Left renal cortex interstitium (tissue), 4 donors: Measurements from ENCODE around the gene TSNAXIP1. TPM values are rescaled to one million over a fixed set of nuclear protein-coding genes. Genes with fewer than 3 reads are reported as not detected.

Source experiments
- DNase-seq, 4 donors: peaks; one replicate each; pipeline ENCODE4 v3.0.0-alpha.2; 2013; ENCODE audit warnings: low read depth in 4 of 4, low spot score in 2 of 4, missing footprints in 1 of 4
- polyA plus RNA-seq, 4 donors: library from polyadenylated mRNA; unstranded; fragments of 120-200 nt; gene quantifications; one replicate each; pipeline ENCODE4 v1.2.1, GENCODE V29; 2013; ENCODE audit not compliant: insufficient read length in 4 of 4

The TSNAXIP1 gene, protein sequence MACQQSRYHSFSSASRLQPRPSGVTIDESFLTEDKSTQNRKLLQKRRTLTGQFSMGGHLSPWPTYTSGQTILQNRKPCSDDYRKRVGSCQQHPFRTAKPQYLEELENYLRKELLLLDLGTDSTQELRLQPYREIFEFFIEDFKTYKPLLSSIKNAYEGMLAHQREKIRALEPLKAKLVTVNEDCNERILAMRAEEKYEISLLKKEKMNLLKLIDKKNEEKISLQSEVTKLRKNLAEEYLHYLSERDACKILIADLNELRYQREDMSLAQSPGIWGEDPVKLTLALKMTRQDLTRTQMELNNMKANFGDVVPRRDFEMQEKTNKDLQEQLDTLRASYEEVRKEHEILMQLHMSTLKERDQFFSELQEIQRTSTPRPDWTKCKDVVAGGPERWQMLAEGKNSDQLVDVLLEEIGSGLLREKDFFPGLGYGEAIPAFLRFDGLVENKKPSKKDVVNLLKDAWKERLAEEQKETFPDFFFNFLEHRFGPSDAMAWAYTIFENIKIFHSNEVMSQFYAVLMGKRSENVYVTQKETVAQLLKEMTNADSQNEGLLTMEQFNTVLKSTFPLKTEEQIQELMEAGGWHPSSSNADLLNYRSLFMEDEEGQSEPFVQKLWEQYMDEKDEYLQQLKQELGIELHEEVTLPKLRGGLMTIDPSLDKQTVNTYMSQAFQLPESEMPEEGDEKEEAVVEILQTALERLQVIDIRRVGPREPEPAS
- polyA plus RNA-seq = 10 to 100 TPM in 1 of 4 donors, 1 to 10 TPM in 3; 6.3 to 10.7 (median 7.7) TPM

GRCh38 chr16:67806428-67807147 lies at the start of gene TSNAXIP1, which contains the start of gene RANBP10:
Gene TSNAXIP1, plus strand, starts transcription at chr16:67806889. Its CDS starts 261 bp downstream, at chr16:67807150.
Gene RANBP10, minus strand, starts transcription at chr16:67806560. Its CDS starts 24 bp downstream, at chr16:67806536.
- DNase-seq = peak; percentile 94 to 99 (median 96)

- no peak for DNase-seq
Measured at GRCh38 chr16:67758006-67758405, 48.7 kb upstream of the TSNAXIP1 start.

GRCh38 chr16:67758966-67759365 lies 47.7 kb upstream of the TSNAXIP1 start:
- no peak for DNase-seq

DNA sequence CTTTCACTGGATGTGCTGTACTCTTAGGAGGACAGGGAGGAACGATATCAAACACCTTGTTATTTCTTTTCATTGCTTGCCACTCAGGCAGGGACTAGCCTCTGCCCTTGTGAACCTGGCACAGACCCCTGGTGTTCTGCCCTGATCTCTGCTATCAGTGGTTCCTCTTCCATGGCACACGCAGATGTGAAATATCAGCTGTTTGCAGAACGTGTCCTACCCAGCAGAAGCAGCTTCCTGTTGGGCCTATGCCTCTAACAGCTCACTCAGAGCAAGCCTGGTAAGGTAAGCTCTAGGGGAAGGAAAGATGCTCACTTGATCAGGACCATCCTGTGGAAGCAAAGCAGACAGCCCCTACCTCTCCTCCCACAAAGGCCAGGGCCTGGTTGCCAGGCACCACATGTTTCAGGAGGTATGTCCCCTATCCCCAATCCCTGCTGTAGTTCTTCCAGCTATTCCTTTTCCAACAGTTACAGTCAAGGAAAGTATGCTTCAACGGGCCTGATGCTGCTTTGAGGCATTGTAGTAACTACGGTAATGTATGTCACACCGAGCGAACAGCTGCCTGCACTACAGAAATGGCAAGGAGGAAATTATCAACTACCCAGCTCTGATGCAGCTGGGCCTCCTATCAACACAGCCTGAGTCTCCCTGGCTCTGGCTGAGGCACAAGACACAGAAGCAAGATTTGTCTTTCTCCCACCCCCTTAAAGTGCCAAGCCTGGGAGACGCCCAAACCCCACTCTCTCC lies 46.3 kb upstream of the TSNAXIP1 start:
- DNase-seq = no peak

- no peak for DNase-seq
Measured at GRCh38 chr16:67760956-67761230, 45.8 kb upstream of the TSNAXIP1 start.

GRCh38 chr16:67761924-67762323 lies 44.8 kb upstream of the TSNAXIP1 start:
- no peak for DNase-seq

DNA sequence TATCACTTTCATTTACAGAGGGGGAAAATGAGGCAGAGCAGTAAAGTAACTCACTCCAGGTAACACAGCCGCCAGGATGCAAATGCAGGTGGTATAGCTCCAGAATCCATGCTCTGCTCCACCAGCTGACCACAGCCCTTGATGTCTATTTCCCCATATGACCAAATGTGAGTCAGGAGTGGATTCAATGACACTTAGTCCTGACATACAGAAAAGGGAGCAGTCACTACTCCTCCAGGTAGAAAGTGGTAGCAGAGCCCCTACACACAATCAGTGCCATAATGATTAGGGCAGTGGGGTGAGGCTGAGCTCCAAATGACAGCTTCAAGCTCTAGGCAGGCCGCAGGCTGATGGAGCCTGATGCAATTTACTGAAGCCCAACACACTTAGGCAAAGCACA lies 44.3 kb upstream of the TSNAXIP1 start:
- DNase-seq = no peak

- no peak for DNase-seq
Measured at GRCh38 chr16:67763066-67763465, 43.6 kb upstream of the TSNAXIP1 start.

DNA sequence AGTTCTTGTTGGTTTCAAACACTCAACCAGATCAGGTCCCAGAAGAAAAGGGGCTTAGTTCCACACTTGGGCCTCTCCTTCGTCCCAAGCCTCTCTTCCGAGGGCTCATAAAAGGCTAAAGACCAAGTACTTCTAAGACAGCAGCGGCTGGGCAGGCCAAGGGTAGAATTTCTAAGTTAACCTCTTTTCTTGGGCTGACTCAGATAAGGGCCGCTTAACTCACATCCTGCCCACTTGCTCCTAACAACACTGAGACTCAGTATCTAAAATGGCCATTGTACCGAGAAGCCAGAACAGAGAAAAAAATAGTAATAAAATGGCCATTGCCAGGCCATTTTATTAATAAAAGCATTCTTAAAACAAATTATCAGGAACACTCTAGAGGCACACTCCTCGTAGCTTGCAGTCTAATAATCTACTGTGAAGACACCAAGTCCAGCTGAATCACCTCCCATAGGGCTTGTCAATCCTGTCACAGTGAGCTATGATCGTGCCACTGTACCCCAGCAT lies 42.5 kb upstream of the TSNAXIP1 start:
- DNase-seq = no peak

DNA sequence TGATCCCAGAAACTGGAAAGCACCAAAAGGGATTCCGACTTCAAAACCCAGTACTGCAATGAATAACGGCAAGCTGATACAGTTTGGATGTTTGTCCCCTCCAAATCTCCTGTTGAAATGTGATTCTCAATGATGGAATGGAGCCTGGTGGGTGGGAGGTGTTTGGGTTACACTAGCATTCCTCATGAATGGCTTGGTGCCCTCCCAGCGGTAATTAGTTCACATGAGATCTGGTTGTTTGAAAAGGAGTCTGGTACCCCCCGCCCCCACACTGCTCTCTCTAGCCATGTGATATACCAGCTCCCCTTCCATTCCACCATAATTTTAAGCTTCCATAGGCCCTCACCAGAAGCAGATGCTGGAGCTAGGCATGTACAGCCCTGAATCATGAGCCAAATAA lies 40.4 kb upstream of the TSNAXIP1 start:
- DNase-seq = peak in 3 of 4 donors; percentile 24 to 47 (median 28)

DNA sequence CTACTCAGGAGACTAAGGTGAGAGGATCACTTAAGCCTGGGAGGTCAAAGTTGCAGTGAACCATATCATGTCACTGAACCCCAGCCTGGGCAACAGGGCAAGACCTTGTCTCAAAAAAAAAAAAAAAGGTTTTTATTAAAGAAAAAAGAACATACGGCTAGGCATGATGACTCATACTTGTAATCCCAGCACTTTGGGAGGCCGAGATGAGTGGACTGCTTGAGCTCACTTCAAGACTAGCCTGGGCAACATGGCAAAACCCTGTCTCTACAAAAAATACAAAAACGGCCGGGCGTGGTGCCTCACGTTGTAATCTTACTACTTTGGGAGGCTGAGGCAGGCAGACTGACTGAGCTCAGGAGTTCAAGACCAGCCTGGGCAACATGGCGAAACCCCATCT lies 38.7 kb upstream of the TSNAXIP1 start:
- no peak for DNase-seq

- DNase-seq = no peak
Measured at GRCh38 chr16:67770346-67770991, 36.2 kb upstream of the TSNAXIP1 start.

DNA sequence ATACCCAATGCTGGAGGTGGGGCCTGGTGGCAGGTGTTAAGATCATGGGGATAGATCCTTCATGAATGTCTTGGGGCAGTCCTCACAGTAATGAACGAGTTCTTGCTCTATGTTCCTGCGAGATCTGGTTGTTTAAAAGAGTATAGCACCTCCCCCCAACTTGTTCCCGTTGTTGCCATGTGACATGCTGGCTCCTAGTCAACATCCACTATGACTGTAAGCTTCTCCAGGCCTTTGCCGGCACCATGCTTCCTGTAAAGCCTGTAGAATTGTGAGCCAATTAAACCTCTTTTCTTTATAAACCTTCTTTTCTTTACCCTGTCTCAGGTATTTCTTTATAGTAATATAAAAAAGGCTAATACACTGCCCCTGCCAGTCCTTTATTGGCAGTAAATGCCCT lies 33.6 kb upstream of the TSNAXIP1 start:
- no peak for DNase-seq

- no peak for DNase-seq
Measured at GRCh38 chr16:67773569-67774456, 32.9 kb upstream of the TSNAXIP1 start.

GRCh38 chr16:67774457-67774853 lies 32.2 kb upstream of the TSNAXIP1 start:
- no peak for DNase-seq

DNA sequence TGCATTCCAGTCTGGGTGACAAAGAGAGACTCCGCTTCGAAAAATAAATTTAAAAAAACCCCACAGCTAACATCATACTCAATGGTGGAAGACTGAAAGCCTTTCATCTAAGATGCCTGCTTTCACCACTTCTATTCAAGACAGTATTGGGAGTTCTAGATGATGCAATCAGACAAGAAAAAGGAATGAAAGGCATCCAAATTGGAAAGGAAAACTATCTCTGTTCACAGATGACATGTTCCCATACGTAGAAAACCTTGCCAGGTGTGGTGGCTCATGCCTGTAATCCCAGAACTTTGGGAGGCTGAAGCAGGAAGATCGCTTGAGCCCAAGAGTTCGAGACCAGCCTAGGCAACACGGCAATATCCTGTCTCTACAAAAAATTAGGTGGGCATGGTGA lies 31.4 kb upstream of the TSNAXIP1 start:
- no peak for DNase-seq

GRCh38 chr16:67779256-67780014 lies 27.3 kb upstream of the TSNAXIP1 start:
- no peak for DNase-seq
